ENCODE results near the gene TUB. TPM values are rescaled to one million over a fixed set of nuclear protein-coding genes. Genes with fewer than 3 reads are reported as not detected.
A peak's percentile ranks its signal among the peaks of the same experiment; 100 is the strongest.

Gene TUB
- total and polyA plus RNA-seq, 10 donors: 0.17 to 3.2 (median 1.8) TPM

DNA sequence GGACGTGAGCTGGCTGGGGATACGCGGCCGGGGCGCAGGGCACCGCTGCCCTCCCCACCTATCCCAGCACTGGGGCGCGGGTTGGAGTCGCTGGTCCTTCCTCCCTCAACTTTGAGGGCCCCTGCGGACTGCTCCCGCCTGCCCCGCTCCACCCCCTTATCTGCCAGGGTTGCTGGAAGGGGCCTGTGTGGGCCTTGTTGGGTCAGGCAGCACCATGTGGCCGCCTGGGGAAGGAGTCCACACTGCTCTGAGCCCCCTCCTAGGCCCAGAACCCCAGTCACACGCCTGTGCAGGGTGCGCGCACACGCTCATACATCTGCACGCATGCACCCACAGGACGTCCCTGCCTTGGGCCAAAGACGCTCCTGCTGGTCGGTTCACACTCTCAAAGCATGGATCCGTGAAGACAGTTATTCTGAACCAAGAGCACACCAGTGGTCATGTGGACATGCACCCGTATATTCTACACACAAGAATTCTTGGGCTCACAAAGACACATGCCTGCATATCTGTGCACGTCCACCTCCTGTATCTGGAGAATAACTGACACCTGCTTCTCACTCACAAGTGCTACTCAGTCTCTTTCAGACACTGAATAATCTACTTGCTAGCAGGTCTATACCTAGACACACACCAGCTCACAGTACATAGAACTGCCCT is 710 bp downstream of the TUB start:
- H3K9me3 ChIP-seq: no peaks in the 10 kb centered on the region
- TF ChIP-seq POLR2A (IDR thresholded peaks at IDR 0.05): no peak
- no peak for TF ChIP-seq POLR2AphosphoS5 (IDR thresholded peaks at IDR 0.05)
- TF ChIP-seq, protein P1, sequence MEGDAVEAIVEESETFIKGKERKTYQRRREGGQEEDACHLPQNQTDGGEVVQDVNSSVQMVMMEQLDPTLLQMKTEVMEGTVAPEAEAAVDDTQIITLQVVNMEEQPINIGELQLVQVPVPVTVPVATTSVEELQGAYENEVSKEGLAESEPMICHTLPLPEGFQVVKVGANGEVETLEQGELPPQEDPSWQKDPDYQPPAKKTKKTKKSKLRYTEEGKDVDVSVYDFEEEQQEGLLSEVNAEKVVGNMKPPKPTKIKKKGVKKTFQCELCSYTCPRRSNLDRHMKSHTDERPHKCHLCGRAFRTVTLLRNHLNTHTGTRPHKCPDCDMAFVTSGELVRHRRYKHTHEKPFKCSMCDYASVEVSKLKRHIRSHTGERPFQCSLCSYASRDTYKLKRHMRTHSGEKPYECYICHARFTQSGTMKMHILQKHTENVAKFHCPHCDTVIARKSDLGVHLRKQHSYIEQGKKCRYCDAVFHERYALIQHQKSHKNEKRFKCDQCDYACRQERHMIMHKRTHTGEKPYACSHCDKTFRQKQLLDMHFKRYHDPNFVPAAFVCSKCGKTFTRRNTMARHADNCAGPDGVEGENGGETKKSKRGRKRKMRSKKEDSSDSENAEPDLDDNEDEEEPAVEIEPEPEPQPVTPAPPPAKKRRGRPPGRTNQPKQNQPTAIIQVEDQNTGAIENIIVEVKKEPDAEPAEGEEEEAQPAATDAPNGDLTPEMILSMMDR (IDR thresholded peaks at IDR 0.05 in 8 of 11, conservative IDR thresholded peaks at IDR 0.05 in 3 of 11): no peak
- intact Hi-C loops (cut with DNase I; ENCODE audit: low total_unique reads): no loop called here
- WGBS, 5 donors: 38 to 67% (median 45%) methylated on average over 12 to 24 of the region's 24 CpGs
- peaks cover 4 to 17% (median 12%) of the 10 kb centered on the region in 6 donors for H3K4me1 ChIP-seq
- peaks cover 0 to 73% (median 14%) of the 10 kb centered on the region in 7 donors for H3K27me3 ChIP-seq (replicated peaks in 1 of 7)
- H3K27ac ChIP-seq: no peak overlapping the region
- H3K4me3 ChIP-seq: peak overlapping the region; percentile 9 to 73 (median 38)
- H3K36me3 ChIP-seq: no peaks in the 10 kb centered on the region
- peak; percentile 65 for DNase-seq

DNA sequence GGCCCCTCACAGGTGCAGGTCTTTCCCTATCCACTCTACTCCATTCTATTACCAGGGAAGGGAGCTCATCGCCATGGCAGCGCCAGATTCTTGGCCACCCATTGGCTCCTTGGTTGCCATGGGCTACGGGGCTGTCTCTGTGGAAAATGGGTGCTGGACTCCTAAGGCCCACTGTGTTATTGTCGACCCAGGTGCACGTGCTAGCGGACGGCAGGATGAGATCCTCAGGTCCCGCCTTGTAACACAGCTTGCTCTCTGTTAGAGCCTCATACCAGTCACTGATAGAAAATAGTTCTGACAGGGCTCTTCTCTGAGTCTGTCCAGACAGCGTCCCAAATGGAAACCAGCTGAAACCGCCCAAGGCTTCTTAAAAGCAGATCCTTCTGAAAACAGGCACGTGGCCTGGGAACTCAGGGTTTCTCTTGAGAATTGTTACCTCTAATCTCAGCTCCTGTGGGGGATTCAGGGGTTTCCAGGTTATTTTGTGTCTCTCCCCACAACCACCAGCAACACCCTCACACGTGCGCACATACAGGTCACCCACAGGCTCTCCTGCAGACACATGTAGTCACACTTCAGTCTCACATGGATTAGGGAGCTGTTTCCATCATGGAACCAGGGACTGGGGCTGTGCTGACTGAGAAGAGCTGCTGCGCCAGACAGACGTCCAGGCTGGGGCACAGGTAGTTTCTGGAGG is 1.5 kb downstream of the TUB start:
- no peaks in the 10 kb centered on the region for H3K9me3 ChIP-seq
- 85 to 93% (median 88%) methylated on average over 14 to 15 of the region's 15 CpGs for WGBS, 5 donors
- H3K36me3 ChIP-seq: no peaks in the 10 kb centered on the region
- H3K27me3 ChIP-seq (replicated peaks in 1 of 7): peaks cover 0 to 73% (median 14%) of the 10 kb centered on the region in 7 donors
- peak overlapping the region in 1 of 8 donors; percentile 73 for H3K4me3 ChIP-seq
- intact Hi-C loops (cut with DNase I; ENCODE audit: low total_unique reads): no loop called here
- TF ChIP-seq POLR2AphosphoS5 (IDR thresholded peaks at IDR 0.05): no peak
- no peak for TF ChIP-seq POLR2A (IDR thresholded peaks at IDR 0.05)
- TF ChIP-seq, protein P1 (IDR thresholded peaks at IDR 0.05 in 8 of 11, conservative IDR thresholded peaks at IDR 0.05 in 3 of 11): no peak
- peak; percentile 62 for DNase-seq
- H3K27ac ChIP-seq: no peak overlapping the region
- peaks cover 4 to 17% (median 12%) of the 10 kb centered on the region in 6 donors for H3K4me1 ChIP-seq

DNA sequence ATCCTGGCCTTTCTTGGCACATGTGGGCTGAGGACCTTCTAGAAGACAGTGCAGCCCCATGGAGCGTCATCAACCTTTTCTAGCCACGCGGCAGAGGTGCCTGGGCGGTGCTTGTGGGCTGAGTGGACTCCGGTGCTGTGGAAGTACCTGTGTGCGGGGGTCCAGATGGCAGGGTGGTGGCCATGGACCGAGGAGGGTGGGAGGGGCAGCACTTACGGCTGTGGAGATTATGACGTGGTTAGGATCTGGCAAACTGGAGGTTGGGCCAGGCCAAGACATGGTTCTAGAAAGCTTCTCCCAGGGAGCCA is 2.0 kb downstream of the TUB start:
- Histone ChIP-seq H3K36me3 (no peaks in the 10 kb centered on the region), H3K27me3 (replicated peaks in 1 of 7) (peaks cover 0 to 73% (median 14%) of the 10 kb centered on the region in 7 donors), H3K4me1 (peaks cover 4 to 17% (median 12%) of the 10 kb centered on the region in 6 donors), H3K27ac (no peak overlapping the region), H3K4me3 (no peak overlapping the region), H3K9me3 (no peaks in the 10 kb centered on the region)
- intact Hi-C loops (cut with DNase I; ENCODE audit: low total_unique reads): no loop called here
- TF ChIP-seq POLR2A (IDR thresholded peaks at IDR 0.05): no peak
- TF ChIP-seq POLR2AphosphoS5 (IDR thresholded peaks at IDR 0.05): no peak
- TF ChIP-seq, protein P1 (IDR thresholded peaks at IDR 0.05 in 8 of 11, conservative IDR thresholded peaks at IDR 0.05 in 3 of 11): no peak
- peak; percentile 61 for DNase-seq
- 77 to 83% (median 82%) methylated on average over 9 of the region's 9 CpGs for WGBS, 5 donors

DNA sequence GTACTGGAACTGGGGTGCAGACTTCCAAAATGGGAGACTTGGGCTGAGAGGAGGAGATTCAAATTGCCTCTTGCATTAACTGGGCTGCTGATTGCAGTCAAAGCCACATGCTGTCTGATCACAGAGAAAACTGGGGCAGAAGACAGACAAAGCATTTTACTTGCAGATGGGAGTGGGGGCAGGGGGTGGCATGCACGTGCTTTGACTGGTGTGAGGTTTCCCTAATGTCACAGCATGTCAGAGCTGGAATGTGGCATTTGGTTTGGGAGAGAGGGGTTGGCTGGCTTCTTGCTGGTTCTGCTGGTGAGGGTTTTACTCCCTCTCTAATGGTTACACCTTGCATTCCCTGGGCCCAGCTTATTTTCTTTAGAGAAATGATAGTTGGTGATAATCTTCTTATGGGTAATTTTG is 2.9 kb downstream of the TUB start:
- intact Hi-C loops (cut with DNase I; ENCODE audit: low total_unique reads): no loop called here

More for the DNA sequence above, 2.9 kb downstream of the TUB start:
- Histone ChIP-seq H3K4me1 (peaks cover 4 to 17% (median 12%) of the 10 kb centered on the region in 6 donors), H3K27me3 (replicated peaks in 1 of 7) (peaks cover 0 to 77% (median 14%) of the 10 kb centered on the region in 7 donors), H3K4me3 (no peak overlapping the region), H3K9me3 (no peaks in the 10 kb centered on the region), H3K27ac (no peak overlapping the region), H3K36me3 (no peaks in the 10 kb centered on the region)
- WGBS, 5 donors: 56 to 64% (median 60%) methylated on average over 1 of the region's 1 CpG
- TF ChIP-seq, protein P1 (IDR thresholded peaks at IDR 0.05 in 8 of 11, conservative IDR thresholded peaks at IDR 0.05 in 3 of 11): no peak
- TF ChIP-seq POLR2A (IDR thresholded peaks at IDR 0.05) (no peak), POLR2AphosphoS5 (IDR thresholded peaks at IDR 0.05) (no peak)
- DNase-seq: no peak

Data from spleen (tissue), 11 donors.